Erythroblast (primary cell): ENCODE results near the gene CTBP2.
A peak's percentile ranks its signal among the peaks of the same experiment; 100 is the strongest.

Experiments
- DNase-seq, 2 experiments: peaks; one replicate each; lab custom pipeline; 2025; lab: John Stamatoyannopoulos, UW
- GATA1 ChIP-seq: IDR thresholded peaks from 2 replicates; pipeline ENCODE4 v1.6.1; 2011; ENCODE audit warnings: low read depth, mild to moderate bottlenecking, control low read depth, low read length, moderate library complexity
- POLR2A ChIP-seq: IDR thresholded peaks from 2 replicates; pipeline ENCODE4 v1.6.1; 2011; ENCODE audit warnings: mild to moderate bottlenecking, low read length

The CTBP2 gene

GRCh38 chr10:125123476-125124114 lies 36.8 kb downstream of the CTBP2 start:
- peak; percentile 46 to 47 for DNase-seq
- TF ChIP-seq GATA1 (no peak), POLR2A (no peak)

- no peak for DNase-seq
- TF ChIP-seq POLR2A: no peak
- no peak for TF ChIP-seq GATA1
These were observed 37.8 kb downstream of the CTBP2 start for GRCh38 chr10:125122566-125122965.

- TF ChIP-seq GATA1: no peak
- TF ChIP-seq POLR2A: no peak
- DNase-seq: peak in 1 of 2 experiments; percentile 15
These were observed 39.4 kb downstream of the CTBP2 start for GRCh38 chr10:125121003-125121402.

- no peak for DNase-seq
- TF ChIP-seq POLR2A (no peak), GATA1 (no peak)
These were observed 40.2 kb downstream of the CTBP2 start for GRCh38 chr10:125120053-125120710.

- DNase-seq: no peak
- TF ChIP-seq GATA1: no peak
- no peak for TF ChIP-seq POLR2A
These were observed 41.7 kb downstream of the CTBP2 start for GRCh38 chr10:125118701-125119100.

- DNase-seq: no peak
- TF ChIP-seq GATA1 (no peak), POLR2A (no peak)
These were observed 42.3 kb downstream of the CTBP2 start for GRCh38 chr10:125118011-125118611.

GRCh38 chr10:125116652-125117310 lies 43.6 kb downstream of the CTBP2 start:
- TF ChIP-seq POLR2A (no peak), GATA1 (no peak)
- DNase-seq: no peak

- TF ChIP-seq GATA1: no peak
- no peak for TF ChIP-seq POLR2A
- DNase-seq: no peak
These were observed 44.2 kb downstream of the CTBP2 start for GRCh38 chr10:125116041-125116649.

GRCh38 chr10:125115409-125115808 lies 45.0 kb downstream of the CTBP2 start:
- peak; percentile 21 to 38 for DNase-seq
- TF ChIP-seq POLR2A: no peak
- TF ChIP-seq GATA1: no peak

GRCh38 chr10:125114761-125115391 lies 45.5 kb downstream of the CTBP2 start:
- DNase-seq: peak; percentile 67
- TF ChIP-seq GATA1: no peak
- TF ChIP-seq POLR2A: no peak

GRCh38 chr10:125113691-125114371 lies 46.5 kb downstream of the CTBP2 start:
- DNase-seq: peak; percentile 44 to 48
- TF ChIP-seq POLR2A: no peak
- no peak for TF ChIP-seq GATA1

GRCh38 chr10:125112697-125113494 lies 47.5 kb downstream of the CTBP2 start:
- no peak for DNase-seq
- TF ChIP-seq POLR2A (no peak), GATA1 (no peak)
